BE2C (cell line): ENCODE measurements around the gene NTMT2.

Experiments
- DNase-seq: peaks from one replicate; pipeline ENCODE4 v3.0.0-alpha.2; 2020
- H3K27me3 ChIP-seq: fragments of 250-450 bp; sonication (Bioruptor Pico); 2 replicates; pipeline ENCODE4 v1.5.1; 2020; ENCODE audit warnings: mild to moderate bottlenecking
- H3K36me3 ChIP-seq: fragments of 250-450 bp; sonication (Bioruptor Pico); 2 replicates; pipeline ENCODE4 v1.5.1; 2020; ENCODE audit warnings: mild to moderate bottlenecking
- H3K4me1 ChIP-seq: fragments of 250-450 bp; sonication (Bioruptor Pico); 2 replicates; pipeline ENCODE4 v1.5.1; 2020
- H3K4me3 ChIP-seq: 2 replicates; pipeline ENCODE4 v1.5.1; 2011; ENCODE audit warnings: low read depth, low read length
- H3K9me3 ChIP-seq: fragments of 250-450 bp; sonication (Bioruptor Pico); 2 replicates; pipeline ENCODE4 v1.5.1; 2020
- TF ChIP-seq, protein P1 (sequence below): IDR thresholded peaks from 2 replicates; pipeline ENCODE4 v1.5.1; 2012; ENCODE audit warnings: mild to moderate bottlenecking, low read depth, low read length

Gene NTMT2

DNA sequence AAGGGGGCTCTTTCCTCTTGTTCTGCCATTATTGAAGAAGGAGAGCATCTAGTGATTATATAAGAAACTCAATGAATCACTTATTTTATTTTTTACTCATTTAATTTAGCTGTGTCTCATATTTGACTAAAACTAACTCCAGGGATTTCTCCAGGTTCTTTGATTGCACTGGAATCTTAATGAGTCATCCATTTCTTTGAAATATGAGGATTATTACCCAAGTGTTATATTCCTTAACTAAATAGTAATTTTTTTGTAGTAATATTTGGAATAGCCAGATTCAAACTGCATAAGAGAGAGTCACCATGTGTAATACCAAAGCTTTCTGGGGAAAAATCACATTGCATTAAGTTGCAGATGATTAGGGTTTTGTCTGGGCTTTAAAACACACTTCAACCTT, 59.5 kb downstream of the NTMT2 start:
- TF ChIP-seq, protein P1, sequence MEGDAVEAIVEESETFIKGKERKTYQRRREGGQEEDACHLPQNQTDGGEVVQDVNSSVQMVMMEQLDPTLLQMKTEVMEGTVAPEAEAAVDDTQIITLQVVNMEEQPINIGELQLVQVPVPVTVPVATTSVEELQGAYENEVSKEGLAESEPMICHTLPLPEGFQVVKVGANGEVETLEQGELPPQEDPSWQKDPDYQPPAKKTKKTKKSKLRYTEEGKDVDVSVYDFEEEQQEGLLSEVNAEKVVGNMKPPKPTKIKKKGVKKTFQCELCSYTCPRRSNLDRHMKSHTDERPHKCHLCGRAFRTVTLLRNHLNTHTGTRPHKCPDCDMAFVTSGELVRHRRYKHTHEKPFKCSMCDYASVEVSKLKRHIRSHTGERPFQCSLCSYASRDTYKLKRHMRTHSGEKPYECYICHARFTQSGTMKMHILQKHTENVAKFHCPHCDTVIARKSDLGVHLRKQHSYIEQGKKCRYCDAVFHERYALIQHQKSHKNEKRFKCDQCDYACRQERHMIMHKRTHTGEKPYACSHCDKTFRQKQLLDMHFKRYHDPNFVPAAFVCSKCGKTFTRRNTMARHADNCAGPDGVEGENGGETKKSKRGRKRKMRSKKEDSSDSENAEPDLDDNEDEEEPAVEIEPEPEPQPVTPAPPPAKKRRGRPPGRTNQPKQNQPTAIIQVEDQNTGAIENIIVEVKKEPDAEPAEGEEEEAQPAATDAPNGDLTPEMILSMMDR = no peak
- H3K9me3 ChIP-seq = no peaks in the 10 kb centered on the region
- no peak overlapping the region for H3K4me3 ChIP-seq
- no peaks in the 10 kb centered on the region for H3K4me1 ChIP-seq
- DNase-seq = no peak
- no peaks in the 10 kb centered on the region for H3K36me3 ChIP-seq
- H3K27me3 ChIP-seq = no peaks in the 10 kb centered on the region

DNA sequence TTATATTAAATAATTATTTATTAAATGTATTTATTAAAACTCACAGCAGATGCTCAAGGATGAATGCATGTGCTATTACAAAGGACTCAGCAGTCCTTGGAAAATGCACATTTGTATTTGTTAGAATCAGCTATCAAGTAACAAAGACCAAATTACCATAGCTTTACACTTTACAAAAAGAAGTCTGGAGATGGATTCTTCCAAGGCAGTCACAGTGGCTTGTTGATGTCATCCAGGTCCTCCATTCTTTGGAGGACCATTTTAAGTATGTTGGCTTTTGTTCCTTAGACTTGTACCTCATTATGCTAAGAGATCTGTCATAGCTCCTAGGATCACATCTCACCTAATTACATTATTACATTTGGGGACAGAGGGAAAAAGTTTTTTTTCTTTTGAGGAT, 63.4 kb downstream of the NTMT2 start:
- Histone ChIP-seq H3K27me3 (no peaks in the 10 kb centered on the region), H3K36me3 (no peaks in the 10 kb centered on the region), H3K4me1 (no peaks in the 10 kb centered on the region), H3K9me3 (no peaks in the 10 kb centered on the region), H3K4me3 (no peak overlapping the region)
- no peak for DNase-seq
- TF ChIP-seq, protein P1 = no peak

DNA sequence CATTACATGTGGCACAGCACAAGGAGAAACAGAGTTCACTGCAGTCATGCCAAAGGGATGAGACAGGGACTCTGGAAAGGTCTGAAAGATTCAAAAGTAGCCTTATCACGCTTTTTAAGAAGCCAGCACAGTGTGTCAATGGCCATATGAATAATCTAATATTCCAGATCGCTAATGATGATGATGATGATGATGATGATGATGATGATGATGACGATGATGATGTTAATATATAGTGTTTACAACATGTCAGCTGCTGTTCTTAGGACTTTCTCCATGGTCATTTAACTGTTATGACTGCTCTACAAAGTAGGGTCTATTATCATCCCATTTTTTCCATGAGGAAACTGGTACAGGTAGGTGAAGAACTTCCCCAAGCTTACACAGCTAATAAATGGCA, 64.4 kb downstream of the NTMT2 start:
- H3K4me3 ChIP-seq = no peak overlapping the region
- H3K4me1 ChIP-seq = no peaks in the 10 kb centered on the region
- H3K9me3 ChIP-seq = no peaks in the 10 kb centered on the region
- TF ChIP-seq, protein P1 = no peak
- H3K27me3 ChIP-seq = no peaks in the 10 kb centered on the region
- no peak for DNase-seq
- H3K36me3 ChIP-seq = no peaks in the 10 kb centered on the region

DNA sequence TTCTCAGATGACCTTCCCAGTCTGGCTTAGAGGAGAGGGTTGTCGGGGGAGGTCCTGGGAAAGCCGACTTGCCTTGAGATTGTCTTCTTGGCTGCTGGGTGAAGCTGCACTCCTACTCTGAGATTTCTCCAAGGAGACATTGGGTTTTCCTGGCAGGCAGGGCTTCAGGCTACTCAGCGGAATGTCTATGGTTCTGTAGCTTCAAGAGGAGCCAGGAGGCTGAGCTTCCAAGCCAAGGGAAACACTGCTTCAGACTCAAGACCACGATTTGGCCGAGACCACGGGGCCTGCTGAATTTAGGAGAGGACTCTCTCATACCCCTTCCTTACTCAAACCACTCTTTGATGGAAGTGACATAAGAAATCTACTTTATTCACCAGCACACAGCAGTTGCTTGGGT, 67.8 kb downstream of the NTMT2 start:
- Histone ChIP-seq H3K9me3 (no peaks in the 10 kb centered on the region), H3K27me3 (no peaks in the 10 kb centered on the region), H3K36me3 (no peaks in the 10 kb centered on the region), H3K4me3 (no peak overlapping the region), H3K4me1 (no peaks in the 10 kb centered on the region)
- no peak for DNase-seq
- TF ChIP-seq, protein P1 = no peak

DNA sequence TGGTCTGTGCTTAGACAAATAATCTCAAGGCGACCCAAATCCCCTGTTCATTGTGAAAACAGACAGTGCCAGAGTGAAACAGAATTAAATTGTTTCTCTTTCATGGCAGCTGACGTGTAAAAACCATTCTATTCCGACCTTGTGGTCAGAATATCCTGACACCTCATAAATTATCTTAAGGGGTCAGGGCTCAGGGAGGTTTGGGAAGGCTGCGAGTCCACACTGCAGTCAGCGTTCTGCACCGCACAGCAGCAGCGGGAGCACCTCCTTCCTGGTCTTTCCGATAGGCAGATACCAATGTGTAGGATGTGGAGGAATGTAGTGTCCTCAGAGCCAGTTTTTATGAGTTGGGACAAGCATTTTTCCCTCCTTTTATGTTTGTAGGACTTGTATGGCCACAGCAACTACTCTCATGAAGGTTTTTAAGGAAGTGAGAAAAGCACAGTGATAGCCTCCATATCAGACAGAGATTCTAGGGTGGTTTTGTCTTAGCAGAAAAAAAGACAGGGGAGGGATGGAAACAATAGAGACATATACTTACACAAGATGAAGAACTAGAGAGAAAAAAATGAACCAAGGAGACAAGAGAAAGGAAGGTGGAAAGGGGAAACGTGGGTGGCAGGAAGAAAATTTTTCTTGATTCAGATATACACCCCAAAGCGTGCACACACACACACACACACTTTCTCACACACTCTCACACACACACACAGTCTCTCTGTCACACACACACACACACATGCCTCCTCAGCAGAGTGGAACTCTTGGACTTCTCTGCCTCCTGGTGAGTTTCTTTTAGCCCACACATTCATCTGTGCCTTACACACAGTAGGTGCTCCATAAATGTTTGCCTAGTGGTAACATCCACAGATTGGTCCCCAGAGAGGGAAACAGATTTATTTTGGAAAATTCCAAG, 68.6 kb downstream of the NTMT2 start:
- no peaks in the 10 kb centered on the region for H3K27me3 ChIP-seq
- H3K36me3 ChIP-seq = no peaks in the 10 kb centered on the region
- H3K4me3 ChIP-seq = no peak overlapping the region
- TF ChIP-seq, protein P1 = no peak
- no peak for DNase-seq
- no peaks in the 10 kb centered on the region for H3K4me1 ChIP-seq
- H3K9me3 ChIP-seq = no peaks in the 10 kb centered on the region

DNA sequence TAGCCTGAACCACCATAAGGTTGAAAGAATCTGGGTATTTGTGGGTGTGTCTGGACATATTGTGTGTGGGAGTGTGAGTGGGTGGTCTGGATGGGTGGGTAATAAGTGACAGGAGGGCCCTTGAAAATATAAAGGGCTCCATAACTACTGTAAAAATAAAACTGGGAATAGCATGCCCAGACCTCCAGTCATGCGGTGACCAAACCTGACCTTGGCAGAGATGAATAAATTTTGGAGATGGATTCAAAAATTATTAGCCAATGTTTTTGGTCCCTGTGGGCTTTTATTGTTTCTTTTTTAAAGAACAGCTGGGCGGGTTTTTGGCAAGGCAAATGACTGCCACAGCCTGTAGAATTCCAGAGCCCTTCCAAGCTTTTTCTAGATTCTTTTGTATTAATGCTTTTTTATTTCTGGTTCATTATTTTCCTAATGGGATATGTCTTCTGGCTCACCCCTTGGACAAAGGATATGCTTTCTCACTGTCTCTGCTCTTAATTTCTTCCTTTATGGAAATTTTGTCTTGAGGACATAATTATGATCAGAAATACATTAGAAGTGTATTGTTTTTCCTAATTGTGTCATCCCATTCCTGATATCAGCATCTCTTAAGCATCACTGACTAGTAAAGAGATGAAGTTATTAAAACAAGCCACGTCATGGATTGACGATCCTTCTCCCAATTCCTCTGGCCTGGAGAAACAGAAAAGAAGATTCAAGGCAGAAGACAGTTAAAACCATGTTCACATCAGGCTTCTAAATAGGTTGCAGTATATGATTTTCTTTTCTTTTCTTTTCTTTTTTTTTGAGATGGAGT, 69.5 kb downstream of the NTMT2 start:
- DNase-seq = no peak
- no peaks in the 10 kb centered on the region for H3K36me3 ChIP-seq
- H3K27me3 ChIP-seq = no peaks in the 10 kb centered on the region
- TF ChIP-seq, protein P1 = no peak
- no peaks in the 10 kb centered on the region for H3K9me3 ChIP-seq
- H3K4me1 ChIP-seq = no peaks in the 10 kb centered on the region
- no peak overlapping the region for H3K4me3 ChIP-seq
